ENCODE data around the gene FAM13C.
A peak's percentile ranks its signal among the peaks of the same experiment; 100 is the strongest.

The FAM13C gene

GRCh38 chr10:59361663-59362143 is 646 bp downstream of the FAM13C start:
- in situ Hi-C loops (cut with HindIII; ENCODE audit: low pct_ligation_motif_present, low sequenced_read_pairs): loop anchor here (25.0 kb wide), 1 partner anchor 99 kb away; no protein-coding TSS in a partner anchor
- Histone ChIP-seq H3K4me3 (ENCODE audit: low read depth, low read length) (peak overlapping the region; percentile 62), H3K36me3 (replicated peaks) (no peaks in the 10 kb centered on the region), H3K27ac (peak overlapping the region; percentile 4), H3K27me3 (replicated peaks) (no peaks in the 10 kb centered on the region)
- TF ChIP-seq CTCF (IDR thresholded peaks at IDR 0.05; ENCODE audit: low read depth, low read length, missing control alignments): no peak
- peak; percentile 11 for DNase-seq

DNA sequence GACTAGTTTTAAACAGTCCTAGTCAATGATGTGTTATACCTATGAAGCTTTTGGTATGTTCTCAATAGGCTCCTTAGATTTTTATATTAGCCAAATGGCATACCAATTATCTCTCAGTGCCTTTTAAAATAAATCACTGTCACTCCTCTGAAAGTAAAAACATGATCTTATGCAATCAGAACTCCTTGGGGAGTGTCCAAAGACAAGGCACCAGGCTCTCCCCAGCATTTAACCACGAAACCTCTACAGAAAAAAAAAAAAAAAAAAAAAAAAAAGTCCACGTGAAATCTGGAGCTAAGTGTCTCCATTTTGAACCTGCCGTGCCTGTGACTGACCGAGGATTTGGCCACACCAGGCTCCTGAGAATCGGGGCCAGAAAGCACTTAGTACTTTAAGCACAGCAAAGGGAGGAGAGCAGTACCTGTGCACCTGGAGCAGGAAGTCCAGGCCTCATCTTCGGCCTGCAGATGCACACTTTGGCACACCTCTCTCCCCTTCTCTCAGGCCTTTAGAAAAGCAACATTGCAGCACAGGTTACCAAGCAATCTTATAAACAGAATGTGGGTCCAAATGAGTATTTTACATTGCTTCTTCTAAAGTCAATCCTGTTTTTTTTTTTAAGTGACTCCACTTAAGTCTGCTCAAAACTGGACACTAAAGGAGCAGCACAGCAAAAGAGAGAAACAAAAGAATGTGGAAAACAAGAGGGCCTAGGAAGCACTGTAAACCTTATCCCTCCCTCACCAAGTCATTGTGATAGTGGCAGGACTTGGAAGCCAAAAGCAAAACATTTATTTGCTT is 1.5 kb downstream of the FAM13C start:
- H3K36me3 ChIP-seq (replicated peaks): no peaks in the 10 kb centered on the region
- DNase-seq: no peak
- no peak overlapping the region for H3K27ac ChIP-seq
- H3K4me3 ChIP-seq (ENCODE audit: low read depth, low read length): no peak overlapping the region
- TF ChIP-seq CTCF (IDR thresholded peaks at IDR 0.05; ENCODE audit: low read depth, low read length, missing control alignments): no peak
- H3K27me3 ChIP-seq (replicated peaks): no peaks in the 10 kb centered on the region
- in situ Hi-C loops (cut with HindIII; ENCODE audit: low pct_ligation_motif_present, low sequenced_read_pairs): loop anchor here (25.0 kb wide), 1 partner anchor 99 kb away; no protein-coding TSS in a partner anchor

DNA sequence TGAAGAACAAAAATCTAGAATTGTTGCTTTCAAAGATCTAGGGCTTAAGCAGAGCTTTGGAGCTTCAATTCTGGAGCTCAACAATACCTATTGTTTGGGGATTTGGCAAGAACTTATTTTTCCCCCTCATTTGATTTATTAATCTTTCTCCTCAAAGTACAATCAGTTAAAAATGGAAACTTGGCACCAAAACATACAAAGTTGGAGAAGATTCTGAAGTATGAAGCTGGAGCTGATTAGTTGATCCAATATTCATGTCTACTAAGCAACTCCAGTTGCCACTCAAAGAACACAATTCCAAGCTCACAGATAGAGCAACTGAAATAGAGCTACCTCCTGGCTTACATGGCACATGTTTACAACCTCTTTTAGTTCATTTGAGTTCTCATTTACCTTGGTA is 3.8 kb downstream of the FAM13C start:
- Histone ChIP-seq H3K27ac (no peak overlapping the region), H3K4me3 (ENCODE audit: low read depth, low read length) (no peak overlapping the region), H3K27me3 (replicated peaks) (no peaks in the 10 kb centered on the region), H3K36me3 (replicated peaks) (no peaks in the 10 kb centered on the region)
- in situ Hi-C loops (cut with HindIII; ENCODE audit: low pct_ligation_motif_present, low sequenced_read_pairs): loop anchor here (25.0 kb wide), 1 partner anchor 96 kb away; no protein-coding TSS in a partner anchor
- TF ChIP-seq CTCF (IDR thresholded peaks at IDR 0.05; ENCODE audit: low read depth, low read length, missing control alignments): no peak
- no peak for DNase-seq

- Histone ChIP-seq H3K4me3 (ENCODE audit: low read depth, low read length) (no peak overlapping the region), H3K36me3 (replicated peaks) (no peaks in the 10 kb centered on the region), H3K27me3 (replicated peaks) (no peaks in the 10 kb centered on the region), H3K27ac (no peak overlapping the region)
- TF ChIP-seq CTCF (IDR thresholded peaks at IDR 0.05; ENCODE audit: low read depth, low read length, missing control alignments): no peak
- DNase-seq: no peak
- in situ Hi-C loops (cut with HindIII; ENCODE audit: low pct_ligation_motif_present, low sequenced_read_pairs): loop anchor here (25.0 kb wide), 1 partner anchor 92 kb away; no protein-coding TSS in a partner anchor
These were observed 7.9 kb downstream of the FAM13C start for GRCh38 chr10:59354434-59354833.

DNA sequence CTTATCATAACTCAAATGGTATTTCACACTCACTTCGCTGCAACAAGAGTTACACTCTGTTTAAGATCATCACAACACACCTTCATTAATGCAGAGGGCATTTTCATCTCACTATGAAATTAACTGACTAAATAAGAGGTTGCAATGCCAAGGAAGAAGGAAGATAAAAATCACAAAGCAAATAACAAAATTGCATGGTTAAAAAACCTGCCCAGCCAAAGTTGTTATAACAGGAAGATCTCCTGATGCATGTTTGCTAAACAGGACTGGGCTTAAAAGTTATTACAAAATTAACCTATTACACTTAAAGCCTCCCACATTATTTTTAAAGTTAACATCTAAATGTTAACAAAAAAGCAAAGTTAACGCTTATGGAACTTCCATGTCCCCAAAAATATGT is 11.8 kb downstream of the FAM13C start:
- no peak for TF ChIP-seq CTCF (IDR thresholded peaks at IDR 0.05; ENCODE audit: low read depth, low read length, missing control alignments)
- Histone ChIP-seq H3K4me3 (ENCODE audit: low read depth, low read length) (no peak overlapping the region), H3K27ac (no peak overlapping the region), H3K36me3 (replicated peaks) (no peaks in the 10 kb centered on the region), H3K27me3 (replicated peaks) (no peaks in the 10 kb centered on the region)
- DNase-seq: no peak
- in situ Hi-C loops (cut with HindIII; ENCODE audit: low pct_ligation_motif_present, low sequenced_read_pairs): loop anchor here (25.0 kb wide), 1 partner anchor 88 kb away; no protein-coding TSS in a partner anchor
